Nephron (organoid): Measurements from ENCODE around the gene KRTAP2-3.
"Not testable (repeated sequence)": the region's sequence is repeated elsewhere in the genome, so short reads cannot be mapped to it uniquely, and the experiment has no call there.

ENCODE experiments used
- H3K27ac Mint-ChIP-seq, 3 experiments: 2 replicates each; pipeline ENCODE4 v1.8.0; 2020; ENCODE audit warnings: mixed read lengths in 3 of 3, mild to moderate bottlenecking in 2 of 3, moderate library complexity in 1 of 3
- H3K27me3 Mint-ChIP-seq: 2 replicates; pipeline ENCODE4 v1.8.0; 2021; ENCODE audit warnings: low read depth, mild to moderate bottlenecking, moderate library complexity, mixed read lengths
- H3K36me3 Mint-ChIP-seq: 2 replicates; pipeline ENCODE4 v1.8.0; 2020; ENCODE audit warnings: low read depth, mixed read lengths
- H3K4me1 Mint-ChIP-seq: 2 replicates; pipeline ENCODE4 v1.8.0; 2020; ENCODE audit warnings: mixed read lengths
- H3K4me3 Mint-ChIP-seq, 3 experiments: 2 replicates each; pipeline ENCODE4 v1.8.0; 2020; ENCODE audit warnings: mild to moderate bottlenecking in 3 of 3, mixed read lengths in 3 of 3, moderate library complexity in 2 of 3
- H3K9me3 Mint-ChIP-seq: 2 replicates; pipeline ENCODE4 v1.8.0; 2020; ENCODE audit warnings: mixed read lengths
- TF ChIP-seq, protein P1 (sequence below), 3 experiments: fragments of 200-600 bp; sonication (generic); IDR thresholded peaks; one replicate each; pipeline ENCODE4 v1.5.0; 2021; ENCODE audit warnings: antibody characterized with exemption in 3 of 3; ENCODE audit not compliant: unreplicated experiment in 3 of 3

The KRTAP2-3 gene

DNA sequence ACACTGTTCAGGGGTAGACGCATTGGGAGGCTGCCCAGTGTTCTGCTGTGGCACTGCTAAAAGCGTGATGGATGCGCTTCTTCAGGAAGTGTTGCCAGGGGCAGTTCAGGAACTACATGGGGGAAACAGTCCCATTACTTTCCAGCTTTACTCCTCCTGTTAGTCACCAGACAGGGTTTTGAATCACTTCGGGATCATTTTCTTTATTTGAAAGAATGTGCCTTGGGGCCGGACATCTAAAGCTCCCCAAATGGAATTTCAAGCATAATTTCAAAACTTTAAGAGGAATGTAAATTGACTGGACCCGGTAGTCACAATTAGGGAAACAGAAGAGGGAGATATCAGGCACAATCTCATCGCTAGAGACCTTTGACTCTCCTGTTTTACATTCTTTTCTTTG is 11.5 kb downstream of the KRTAP2-3 start:
- H3K36me3 Mint-ChIP-seq: peaks cover under 1% of the 10 kb centered on the region
- TF ChIP-seq, protein P1, sequence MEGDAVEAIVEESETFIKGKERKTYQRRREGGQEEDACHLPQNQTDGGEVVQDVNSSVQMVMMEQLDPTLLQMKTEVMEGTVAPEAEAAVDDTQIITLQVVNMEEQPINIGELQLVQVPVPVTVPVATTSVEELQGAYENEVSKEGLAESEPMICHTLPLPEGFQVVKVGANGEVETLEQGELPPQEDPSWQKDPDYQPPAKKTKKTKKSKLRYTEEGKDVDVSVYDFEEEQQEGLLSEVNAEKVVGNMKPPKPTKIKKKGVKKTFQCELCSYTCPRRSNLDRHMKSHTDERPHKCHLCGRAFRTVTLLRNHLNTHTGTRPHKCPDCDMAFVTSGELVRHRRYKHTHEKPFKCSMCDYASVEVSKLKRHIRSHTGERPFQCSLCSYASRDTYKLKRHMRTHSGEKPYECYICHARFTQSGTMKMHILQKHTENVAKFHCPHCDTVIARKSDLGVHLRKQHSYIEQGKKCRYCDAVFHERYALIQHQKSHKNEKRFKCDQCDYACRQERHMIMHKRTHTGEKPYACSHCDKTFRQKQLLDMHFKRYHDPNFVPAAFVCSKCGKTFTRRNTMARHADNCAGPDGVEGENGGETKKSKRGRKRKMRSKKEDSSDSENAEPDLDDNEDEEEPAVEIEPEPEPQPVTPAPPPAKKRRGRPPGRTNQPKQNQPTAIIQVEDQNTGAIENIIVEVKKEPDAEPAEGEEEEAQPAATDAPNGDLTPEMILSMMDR (IDR thresholded peaks at IDR 0.05; ENCODE audit: unreplicated experiment in 3 of 3): no peak
- peaks cover 4% of the 10 kb centered on the region for H3K9me3 Mint-ChIP-seq
- H3K27me3 Mint-ChIP-seq: peaks cover 6% of the 10 kb centered on the region
- H3K4me1 Mint-ChIP-seq: no peaks in the 10 kb centered on the region
- no peak overlapping the region for H3K4me3 Mint-ChIP-seq
- H3K27ac Mint-ChIP-seq: no peak overlapping the region

DNA sequence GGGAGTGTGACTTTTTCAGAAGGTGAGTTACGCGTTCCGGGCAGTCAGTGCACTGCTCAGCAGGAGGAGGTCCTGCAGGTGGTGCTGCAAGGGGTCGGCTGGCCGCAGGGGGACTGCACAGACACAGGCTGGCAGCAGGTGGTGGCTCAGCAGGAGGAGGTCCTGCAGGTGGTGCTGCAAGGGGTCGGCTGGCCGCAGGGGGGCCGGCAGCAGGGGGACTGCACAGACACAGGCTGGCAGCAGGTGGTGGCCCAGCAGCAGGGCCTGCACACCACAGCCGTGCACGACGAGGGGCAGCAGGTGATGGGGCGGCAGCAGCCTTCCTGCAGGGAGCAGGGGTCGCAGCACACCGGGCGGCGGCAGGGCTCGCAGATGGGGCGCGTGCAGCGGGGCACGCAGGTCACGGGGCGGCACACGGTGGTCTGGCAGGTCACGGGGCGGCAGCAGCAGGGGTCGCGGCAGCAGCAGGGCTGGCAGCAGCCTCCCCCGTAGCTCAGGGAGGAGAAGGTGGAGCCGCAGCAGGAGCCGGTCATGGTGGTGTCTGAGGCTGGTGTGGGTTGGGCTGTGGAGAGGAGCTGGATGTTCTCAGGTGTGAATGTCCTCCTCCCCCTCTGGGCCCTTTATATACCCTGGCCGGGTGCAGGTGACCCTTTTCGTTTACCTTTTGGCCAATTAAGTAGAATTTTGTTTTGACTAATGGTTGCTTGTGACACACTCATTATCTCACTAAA is 13.0 kb downstream of the KRTAP2-3 start, which contains the start of gene KRTAP2-1:
KRTAP2-1 (minus strand) TSS at position 582 of the 731 bp plus-strand sequence; CDS start at position 533, 49 bp downstream.
- not testable (repeated sequence) for H3K4me3 Mint-ChIP-seq, H3K36me3 Mint-ChIP-seq, H3K27me3 Mint-ChIP-seq, H3K27ac Mint-ChIP-seq, H3K4me1 Mint-ChIP-seq
- H3K9me3 Mint-ChIP-seq: peaks cover 12% of the 10 kb centered on the region

DNA sequence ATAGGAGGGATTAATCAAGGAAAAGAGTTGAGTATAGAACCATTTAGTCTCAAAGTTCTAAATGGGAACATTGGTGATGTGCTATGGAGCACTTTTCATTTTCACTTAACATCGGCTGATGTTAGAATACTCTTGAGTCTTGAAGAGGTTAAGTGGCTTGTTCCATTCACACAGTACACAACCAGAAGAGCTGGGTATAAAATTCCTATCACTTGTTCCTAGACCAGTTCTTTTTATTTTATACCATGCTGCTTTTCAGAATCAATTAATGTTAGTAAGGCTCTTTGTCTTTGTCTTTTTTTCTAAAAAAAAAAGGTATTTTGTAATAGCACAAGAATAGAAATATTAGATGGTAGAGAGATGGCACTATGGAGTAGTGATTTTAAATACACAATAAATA is 17.0 kb downstream of the KRTAP2-3 start:
- Mint-ChIP-seq H3K27ac (no peak overlapping the region), H3K4me3 (no peak overlapping the region)
- TF ChIP-seq, protein P1 (IDR thresholded peaks at IDR 0.05; ENCODE audit: unreplicated experiment in 3 of 3): no peak

DNA sequence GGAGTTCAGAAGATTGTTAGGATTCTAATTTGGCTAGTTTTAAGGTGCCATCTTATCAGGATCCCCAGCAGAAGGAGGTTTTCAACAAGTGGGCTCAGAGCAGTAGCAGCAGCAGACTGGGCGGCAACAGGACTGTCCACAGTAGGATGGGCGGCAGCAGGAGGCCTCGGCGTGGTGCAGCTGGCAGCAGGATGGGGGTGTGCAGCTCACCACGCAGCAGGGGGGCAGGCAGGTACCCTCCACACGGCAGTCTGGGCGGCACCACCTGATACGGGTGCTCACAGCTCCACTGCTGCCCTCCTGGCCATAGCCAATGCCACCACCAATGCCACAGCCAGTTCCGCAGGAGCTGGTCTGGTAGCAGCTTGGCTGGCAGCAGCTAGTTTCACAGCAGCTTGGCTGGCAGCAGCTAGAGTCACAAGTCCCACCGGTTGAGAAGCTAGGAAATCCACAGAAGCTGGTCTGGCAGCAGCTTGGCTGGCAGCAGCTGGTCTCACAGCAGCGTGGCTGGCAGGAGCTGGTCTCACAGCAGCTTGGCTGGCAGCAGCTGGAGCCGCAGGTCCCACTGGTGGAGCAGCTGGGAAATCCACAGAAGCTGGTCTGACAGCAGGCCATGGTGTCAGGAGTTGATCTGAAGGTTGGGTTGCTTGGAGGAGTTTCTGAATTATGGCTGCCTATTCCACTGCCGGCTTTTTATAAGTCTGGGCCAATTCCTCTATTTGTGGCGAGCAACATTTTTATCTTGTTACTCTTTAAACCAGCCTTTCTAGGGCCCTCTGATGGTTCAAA is 18.9 kb downstream of the KRTAP2-3 start, which contains the start of gene KRTAP1-1:
KRTAP1-1 (minus strand) TSS at position 668 of the 789 bp plus-strand sequence; CDS start at position 615, 53 bp downstream.
- not testable (repeated sequence) for H3K27me3 Mint-ChIP-seq, H3K36me3 Mint-ChIP-seq, H3K4me1 Mint-ChIP-seq, H3K4me3 Mint-ChIP-seq, H3K27ac Mint-ChIP-seq
- H3K9me3 Mint-ChIP-seq: peaks cover 12% of the 10 kb centered on the region

More for the DNA sequence above, 17.0 kb downstream of the KRTAP2-3 start:
- H3K36me3 Mint-ChIP-seq: no peaks in the 10 kb centered on the region
- H3K27me3 Mint-ChIP-seq: peaks cover 6% of the 10 kb centered on the region
- peaks cover 12% of the 10 kb centered on the region for H3K9me3 Mint-ChIP-seq
- no peaks in the 10 kb centered on the region for H3K4me1 Mint-ChIP-seq

DNA sequence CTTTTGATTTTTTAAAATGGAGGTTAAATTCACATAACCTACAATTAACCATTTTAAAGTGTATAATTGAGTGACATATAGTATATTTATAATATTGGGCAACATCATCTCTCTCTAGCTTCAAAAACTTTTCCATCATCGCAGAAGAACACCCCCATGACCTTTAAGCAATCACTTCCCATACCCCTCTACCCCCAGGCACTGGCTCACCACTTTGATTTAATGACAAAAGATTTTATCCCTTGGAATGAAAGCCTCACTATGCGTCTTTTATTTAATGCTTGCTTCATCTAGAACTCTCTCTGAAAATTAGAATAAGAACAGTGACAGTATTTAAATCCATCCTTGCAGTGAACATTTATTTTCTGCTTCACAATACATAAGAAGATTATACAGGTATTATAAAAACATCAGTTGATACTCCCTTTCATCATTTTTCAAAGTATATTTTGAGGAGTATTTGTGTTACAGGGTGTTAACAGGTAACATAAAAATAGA is 22.0 kb downstream of the KRTAP2-3 start:
- TF ChIP-seq, protein P1 (IDR thresholded peaks at IDR 0.05; ENCODE audit: unreplicated experiment in 3 of 3): no peak
- no peaks in the 10 kb centered on the region for H3K36me3 Mint-ChIP-seq
- H3K4me3 Mint-ChIP-seq: no peak overlapping the region
- no peaks in the 10 kb centered on the region for H3K4me1 Mint-ChIP-seq
- peaks cover 7% of the 10 kb centered on the region for H3K9me3 Mint-ChIP-seq
- no peaks in the 10 kb centered on the region for H3K27me3 Mint-ChIP-seq
- no peak overlapping the region for H3K27ac Mint-ChIP-seq

DNA sequence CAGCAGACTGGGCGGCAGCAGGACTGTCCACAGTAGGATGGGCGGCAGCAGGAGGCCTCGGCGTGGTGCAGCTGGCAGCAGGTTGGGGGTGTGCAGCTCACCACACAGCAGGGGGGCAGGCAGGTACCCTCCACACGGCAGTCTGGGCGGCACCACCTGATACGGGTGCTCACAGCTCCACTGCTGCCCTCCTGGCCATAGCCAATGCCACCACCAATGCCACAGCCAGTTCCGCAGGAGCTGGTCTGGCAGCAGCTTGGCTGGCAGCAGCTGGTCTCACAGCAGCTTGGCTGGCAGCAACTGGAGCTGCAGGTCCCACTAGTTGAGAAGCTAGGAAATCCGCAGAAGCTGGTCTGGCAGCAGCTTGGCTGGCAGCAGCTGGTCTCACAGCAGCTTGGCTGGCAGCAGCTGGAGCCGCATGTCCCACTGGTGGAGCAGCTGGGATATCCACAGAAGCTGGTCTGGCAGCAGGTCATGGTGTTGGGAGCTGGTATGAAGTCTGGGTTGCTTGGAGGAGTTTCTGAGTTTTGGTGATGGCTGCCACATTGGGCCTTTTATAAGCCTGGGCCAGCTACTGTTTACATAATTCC is 25.5 kb downstream of the KRTAP2-3 start, which contains the start of gene KRTAP1-3:
KRTAP1-3 (minus strand) TSS at position 529 of the 590 bp plus-strand sequence; CDS start at position 476, 53 bp downstream.
- H3K27me3 Mint-ChIP-seq, H3K9me3 Mint-ChIP-seq, H3K4me3 Mint-ChIP-seq, H3K27ac Mint-ChIP-seq, H3K36me3 Mint-ChIP-seq, H3K4me1 Mint-ChIP-seq: not testable (repeated sequence)

DNA sequence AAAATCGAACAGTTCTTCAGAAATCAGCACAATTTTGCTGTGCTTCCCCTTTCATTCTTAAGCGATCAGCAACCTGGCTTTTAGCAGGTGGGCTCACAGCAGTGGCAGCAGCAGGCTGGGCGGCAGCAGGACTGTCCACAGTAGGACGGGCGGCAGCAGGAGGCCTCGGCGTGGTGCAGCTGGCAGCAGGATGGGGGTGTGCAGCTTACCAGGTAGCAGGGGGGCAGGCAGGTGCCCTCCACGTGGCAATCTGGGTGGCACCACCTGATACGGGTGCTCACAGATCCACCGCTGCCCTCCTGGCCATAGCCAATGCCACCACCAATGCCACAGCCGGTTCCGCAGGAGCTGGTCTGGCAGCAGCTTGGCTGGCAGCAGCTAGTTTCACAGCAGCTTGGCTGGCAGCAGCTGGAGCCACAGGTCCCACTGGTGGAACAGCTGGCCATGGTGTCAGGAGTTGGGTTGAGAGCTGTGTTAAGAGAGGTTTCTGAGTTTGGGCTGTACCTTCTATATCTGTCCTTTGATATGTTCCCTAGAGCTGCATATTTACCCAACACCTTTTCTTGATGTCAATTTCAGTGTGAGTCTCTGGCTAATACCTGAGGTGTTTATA is 30.2 kb downstream of the KRTAP2-3 start, which contains the start of gene KRTAP1-4:
KRTAP1-4 (minus strand) TSS at position 563 of the 613 bp plus-strand sequence; CDS start at position 446, 117 bp downstream.
- Mint-ChIP-seq H3K36me3 (no peaks in the 10 kb centered on the region), H3K9me3 (no peaks in the 10 kb centered on the region), H3K27me3 (no peaks in the 10 kb centered on the region), H3K27ac (no peak within 1 kb of the TSS), H3K4me3 (no peak within 1 kb of the TSS), H3K4me1 (no peaks in the 10 kb centered on the region)
- TF ChIP-seq, protein P1 (IDR thresholded peaks at IDR 0.05; ENCODE audit: unreplicated experiment in 3 of 3): no peak
